ENCODE data around the gene PLET1.
"Not testable (repeated sequence)": the region's sequence is repeated elsewhere in the genome, so short reads cannot be mapped to it uniquely, and the experiment has no call there.

PLET1 gene

DNA sequence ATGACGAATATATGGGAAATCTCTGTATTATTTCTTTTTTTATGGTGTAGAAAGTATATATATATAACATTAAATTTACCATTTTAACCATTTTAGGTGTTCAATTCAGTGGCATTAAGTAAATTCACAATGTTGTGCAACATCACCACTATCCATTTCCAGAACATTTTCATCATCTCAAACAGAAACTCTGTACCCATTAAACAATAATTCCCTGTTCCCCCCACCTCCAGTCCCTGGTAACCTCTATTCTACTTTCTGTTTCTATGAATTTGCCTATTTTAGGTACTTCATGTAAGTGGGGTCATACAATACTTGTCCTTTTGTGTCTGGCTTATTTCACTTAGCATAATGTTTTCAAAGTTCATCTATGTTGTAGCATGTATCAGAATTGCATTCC lies 49.8 kb downstream of the PLET1 start:
- DNase-seq = no peak

DNA sequence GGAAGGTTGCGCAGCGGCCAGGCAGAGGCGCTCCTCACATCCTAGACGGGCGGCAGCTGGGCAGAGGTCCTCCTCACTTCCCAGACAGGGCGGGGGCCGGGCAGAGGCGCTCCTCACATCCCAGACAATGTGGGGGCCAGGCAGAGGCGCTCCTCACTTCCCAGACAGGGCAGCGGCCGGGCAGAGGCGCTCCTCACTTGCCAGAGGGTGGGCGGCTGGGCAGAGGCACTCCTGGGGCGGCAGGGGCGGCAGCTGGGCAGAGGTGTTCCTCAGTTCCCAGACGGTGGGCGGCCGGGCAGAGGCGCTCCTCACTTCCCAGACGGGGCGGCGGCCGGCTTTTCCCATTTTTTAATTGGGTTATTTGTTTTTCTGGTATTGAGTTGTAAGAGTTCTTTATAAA lies 54.6 kb downstream of the PLET1 start:
- DNase-seq = no peak

DNA sequence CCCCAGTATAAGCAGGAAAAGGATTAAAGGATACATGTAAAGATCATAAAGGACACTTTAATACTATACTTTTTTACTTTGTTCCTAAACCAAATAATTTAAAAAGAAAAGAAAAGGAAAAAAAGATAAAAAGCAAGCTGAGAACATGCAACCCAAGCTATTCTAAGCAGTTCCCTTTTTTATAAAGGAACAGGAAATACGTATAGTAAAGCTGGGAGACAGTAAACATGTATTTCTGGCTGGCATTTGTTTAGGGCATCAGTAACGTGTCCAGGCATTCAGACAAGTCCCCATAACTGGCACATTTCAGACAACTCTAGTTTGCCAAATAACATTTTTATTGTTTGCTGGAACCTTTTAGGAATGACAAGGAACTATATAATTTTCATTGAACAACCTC lies 60.4 kb downstream of the PLET1 start:
- DNase-seq = no peak

DNA sequence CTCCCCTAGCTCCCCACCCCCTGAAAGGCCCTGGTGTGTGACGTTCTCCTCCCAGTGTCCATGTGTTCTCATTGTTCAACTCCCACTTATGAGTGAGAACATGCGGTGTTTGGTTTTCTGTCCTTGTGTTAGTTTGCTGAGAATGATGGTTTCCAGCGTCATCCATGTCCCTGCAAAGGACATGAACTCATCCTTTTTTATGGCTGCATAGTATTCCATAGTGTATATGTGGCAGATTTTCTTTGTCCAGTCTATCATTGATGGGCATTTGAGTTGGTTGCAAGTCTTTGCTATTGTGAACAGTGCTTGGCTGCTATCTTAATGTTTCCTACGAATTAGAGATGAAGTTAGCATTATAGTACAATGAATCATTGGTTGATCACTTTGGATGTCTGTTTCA lies 61.6 kb downstream of the PLET1 start:
- not testable (repeated sequence) for DNase-seq
